ENCODE data around the gene TMEM123. TPM values are rescaled to one million over a fixed set of nuclear protein-coding genes. Genes with fewer than 3 reads are reported as not detected.

The TMEM123 gene
- polyA plus RNA-seq, 1 experiment, result 434 TPM

DNA sequence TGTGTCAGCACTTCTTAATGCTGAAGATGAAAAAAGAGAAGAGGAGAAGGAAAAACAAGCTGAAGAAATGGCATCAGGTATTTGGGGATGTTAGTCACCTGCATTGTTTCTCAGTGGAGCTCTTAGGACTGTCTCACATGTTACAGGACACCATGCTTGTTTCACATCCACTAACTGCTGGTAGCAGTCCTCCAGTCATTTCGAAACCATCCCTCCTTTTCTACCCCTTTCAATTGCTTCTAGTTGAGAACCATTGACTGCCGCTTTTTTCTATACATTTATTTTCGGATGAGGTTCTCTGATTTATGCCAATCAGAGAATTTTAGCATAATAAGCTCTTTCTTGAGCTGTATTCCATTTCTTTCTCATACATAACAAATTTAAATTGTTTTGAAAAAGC is 84.1 kb downstream of the TMEM123 start:
- no peaks in the 10 kb centered on the region for H3K27me3 ChIP-seq (ENCODE audit: control insufficient read depth, insufficient read depth, low read length)
- DNase-seq (ENCODE audit: low read depth, low spot score), result no peak
- TF ChIP-seq, protein P1, sequence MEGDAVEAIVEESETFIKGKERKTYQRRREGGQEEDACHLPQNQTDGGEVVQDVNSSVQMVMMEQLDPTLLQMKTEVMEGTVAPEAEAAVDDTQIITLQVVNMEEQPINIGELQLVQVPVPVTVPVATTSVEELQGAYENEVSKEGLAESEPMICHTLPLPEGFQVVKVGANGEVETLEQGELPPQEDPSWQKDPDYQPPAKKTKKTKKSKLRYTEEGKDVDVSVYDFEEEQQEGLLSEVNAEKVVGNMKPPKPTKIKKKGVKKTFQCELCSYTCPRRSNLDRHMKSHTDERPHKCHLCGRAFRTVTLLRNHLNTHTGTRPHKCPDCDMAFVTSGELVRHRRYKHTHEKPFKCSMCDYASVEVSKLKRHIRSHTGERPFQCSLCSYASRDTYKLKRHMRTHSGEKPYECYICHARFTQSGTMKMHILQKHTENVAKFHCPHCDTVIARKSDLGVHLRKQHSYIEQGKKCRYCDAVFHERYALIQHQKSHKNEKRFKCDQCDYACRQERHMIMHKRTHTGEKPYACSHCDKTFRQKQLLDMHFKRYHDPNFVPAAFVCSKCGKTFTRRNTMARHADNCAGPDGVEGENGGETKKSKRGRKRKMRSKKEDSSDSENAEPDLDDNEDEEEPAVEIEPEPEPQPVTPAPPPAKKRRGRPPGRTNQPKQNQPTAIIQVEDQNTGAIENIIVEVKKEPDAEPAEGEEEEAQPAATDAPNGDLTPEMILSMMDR (IDR thresholded peaks at IDR 0.05; ENCODE audit: low read depth, low read length), result no peak
- ChIA-PET POLR2A (no interaction called here), CTCF (interaction anchor here (1.1 kb wide), 1 partner anchor 22 kb away, joined by 4 read pairs; no protein-coding TSS in a partner anchor)
- H3K4me3 ChIP-seq (ENCODE audit: low read depth, low read length), result no peak overlapping the region
- H3K27ac ChIP-seq (ENCODE audit: low read depth, low read length), result no peak overlapping the region
- no peaks in the 10 kb centered on the region for H3K9me3 ChIP-seq (ENCODE audit: control insufficient read depth, insufficient read depth, low read length)

DNA sequence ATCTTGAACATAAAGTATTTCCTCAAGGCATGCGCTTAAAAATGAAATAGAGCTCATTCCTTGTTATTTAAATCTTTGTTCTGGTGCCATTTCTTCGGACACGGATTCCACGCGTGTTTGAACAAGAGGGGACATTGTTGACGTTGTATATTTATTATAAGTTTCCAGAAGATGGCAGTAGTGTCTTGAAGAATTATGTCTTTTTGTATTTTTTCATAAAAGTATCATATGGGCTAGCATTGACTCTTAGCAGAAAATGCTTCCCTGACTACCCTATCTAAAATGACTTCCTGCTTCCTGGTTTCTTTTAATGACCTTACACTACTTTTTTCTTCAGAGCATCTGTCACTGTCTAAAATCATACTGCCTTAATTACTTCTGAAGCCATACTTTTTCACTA is 85.2 kb downstream of the TMEM123 start:
- DNase-seq (ENCODE audit: low read depth, low spot score), result no peak
- Histone ChIP-seq H3K4me3 (ENCODE audit: low read depth, low read length) (no peak overlapping the region), H3K27me3 (ENCODE audit: control insufficient read depth, insufficient read depth, low read length) (no peaks in the 10 kb centered on the region), H3K27ac (ENCODE audit: low read depth, low read length) (no peak overlapping the region), H3K9me3 (ENCODE audit: control insufficient read depth, insufficient read depth, low read length) (no peaks in the 10 kb centered on the region)
- TF ChIP-seq, protein P1 (IDR thresholded peaks at IDR 0.05; ENCODE audit: low read depth, low read length), result 0 out of 2 replicates have a peak, but pooled peaks have one; percentile 17
- CTCF ChIA-PET, result interaction anchor here (0.6 to 2.7 kb wide), 20 partner anchors 10 to 343 kb away, joined by 3 to 21 read pairs (median 4); no protein-coding TSS in a partner anchor
- POLR2A ChIA-PET, result no interaction called here

DNA sequence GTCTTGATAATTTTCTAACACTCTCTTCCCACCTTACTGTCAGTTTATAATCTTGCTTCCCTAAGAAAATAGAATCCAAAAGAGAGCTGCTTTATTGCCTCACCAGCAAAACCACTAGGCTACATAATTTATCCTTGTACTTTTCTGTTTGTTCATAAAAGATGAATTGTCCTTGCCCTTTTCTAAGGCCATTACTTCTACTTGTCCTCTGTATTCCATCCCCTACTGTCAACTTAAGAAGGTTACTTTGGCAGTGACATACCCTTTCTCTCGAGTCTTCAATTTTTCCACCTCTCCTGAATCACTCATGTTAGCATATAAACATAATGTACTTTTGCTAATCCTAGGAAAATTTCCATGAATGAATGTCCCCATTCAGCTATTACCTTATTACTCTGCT is 87.6 kb downstream of the TMEM123 start:
- H3K27ac ChIP-seq (ENCODE audit: low read depth, low read length), result no peak overlapping the region
- no peak overlapping the region for H3K4me3 ChIP-seq (ENCODE audit: low read depth, low read length)
- CTCF ChIA-PET, result interaction anchor here (2.7 kb wide), 1 partner anchor 131 kb away, joined by 21 read pairs; no protein-coding TSS in a partner anchor
- DNase-seq (ENCODE audit: low read depth, low spot score), result no peak
- TF ChIP-seq, protein P1 (IDR thresholded peaks at IDR 0.05; ENCODE audit: low read depth, low read length), result no peak
- no peaks in the 10 kb centered on the region for H3K27me3 ChIP-seq (ENCODE audit: control insufficient read depth, insufficient read depth, low read length)
- no peaks in the 10 kb centered on the region for H3K9me3 ChIP-seq (ENCODE audit: control insufficient read depth, insufficient read depth, low read length)
- POLR2A ChIA-PET, result no interaction called here

DNA sequence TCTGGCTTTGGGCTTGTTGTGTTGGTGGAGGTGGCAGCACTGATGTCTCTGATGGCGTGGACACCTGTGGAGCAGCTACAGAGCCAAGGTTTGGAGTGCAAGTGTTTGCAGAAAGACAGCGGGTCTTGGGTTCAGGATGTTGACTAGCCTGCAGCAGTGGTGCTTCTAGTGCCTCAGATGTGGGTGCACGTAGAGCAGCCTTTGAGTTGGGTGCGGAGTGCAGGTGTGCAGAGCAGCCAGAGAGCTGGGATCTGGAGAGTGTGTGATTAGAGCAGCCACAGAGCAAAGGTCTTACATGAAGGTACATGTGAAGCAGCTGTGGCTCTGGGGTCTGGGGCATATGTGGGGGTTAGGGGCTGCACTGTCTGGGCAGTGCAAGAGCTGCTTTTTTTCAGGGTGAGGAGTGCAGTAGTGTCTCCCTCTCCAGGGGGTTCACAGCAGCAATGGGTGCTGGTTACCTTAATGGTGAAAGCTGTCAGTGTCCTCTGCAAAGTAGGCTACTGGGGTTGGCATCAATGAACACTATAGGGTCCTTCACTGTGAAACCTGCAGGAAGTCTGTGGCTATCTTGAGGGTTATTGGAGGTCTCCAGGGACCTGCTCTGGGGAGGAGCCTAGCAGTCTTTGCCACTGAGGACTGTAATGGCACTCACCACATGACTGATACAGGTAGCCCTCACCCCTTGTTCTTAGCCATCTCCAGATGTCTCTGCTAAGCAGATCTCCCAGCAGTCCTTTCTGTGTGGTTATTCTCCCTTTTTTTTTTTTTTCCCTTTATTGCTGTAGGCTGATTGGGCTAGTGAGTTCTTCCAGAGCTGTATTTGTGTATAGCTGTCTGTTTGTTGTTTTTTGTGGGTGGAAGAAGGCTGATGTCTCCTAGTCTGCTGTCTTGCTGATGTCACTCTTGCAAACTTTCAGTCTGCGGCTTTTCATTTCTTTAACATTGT is 91.2 kb downstream of the TMEM123 start:
- no peak overlapping the region for H3K4me3 ChIP-seq (ENCODE audit: low read depth, low read length)
- DNase-seq (ENCODE audit: low read depth, low spot score), result no peak
- H3K9me3 ChIP-seq (ENCODE audit: control insufficient read depth, insufficient read depth, low read length), result no peaks in the 10 kb centered on the region
- H3K27ac ChIP-seq (ENCODE audit: low read depth, low read length), result no peak overlapping the region
- ChIA-PET CTCF (interaction anchor here (0.5 to 1.6 kb wide), 2 partner anchors 138 to 305 kb away, joined by 3 to 9 read pairs; no protein-coding TSS in a partner anchor), POLR2A (no interaction called here)
- no peaks in the 10 kb centered on the region for H3K27me3 ChIP-seq (ENCODE audit: control insufficient read depth, insufficient read depth, low read length)
- TF ChIP-seq, protein P1 (IDR thresholded peaks at IDR 0.05; ENCODE audit: low read depth, low read length), result no peak

DNA sequence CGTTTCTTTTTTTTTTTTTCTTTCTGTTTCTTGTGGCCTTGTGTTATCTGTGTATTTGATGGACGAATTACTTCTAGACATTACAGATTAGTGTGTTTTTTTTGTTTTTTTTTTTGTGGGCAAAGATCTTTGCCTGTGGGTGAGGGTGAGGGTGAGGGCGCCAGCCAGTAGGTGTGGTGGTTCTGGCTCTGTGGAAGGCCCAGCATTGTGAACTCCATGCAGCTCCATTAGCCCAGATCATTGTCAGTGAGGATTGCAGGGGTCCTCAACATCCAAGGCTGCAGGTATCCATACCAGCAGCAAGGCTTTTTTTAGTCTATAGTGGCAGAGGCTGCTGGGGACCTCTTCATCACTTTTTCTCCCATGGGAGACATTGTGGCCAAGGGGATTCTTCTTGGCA is 91.9 kb downstream of the TMEM123 start:
- Histone ChIP-seq H3K4me3 (ENCODE audit: low read depth, low read length) (no peak overlapping the region), H3K9me3 (ENCODE audit: control insufficient read depth, insufficient read depth, low read length) (no peaks in the 10 kb centered on the region), H3K27ac (ENCODE audit: low read depth, low read length) (no peak overlapping the region), H3K27me3 (ENCODE audit: control insufficient read depth, insufficient read depth, low read length) (no peaks in the 10 kb centered on the region)
- CTCF ChIA-PET, result interaction anchor here (0.7 to 1.6 kb wide), 3 partner anchors 305 to 446 kb away, joined by 3 to 9 read pairs (median 3); partner anchors contain the start of gene CEP126
- no peak for DNase-seq (ENCODE audit: low read depth, low spot score)
- TF ChIP-seq, protein P1 (IDR thresholded peaks at IDR 0.05; ENCODE audit: low read depth, low read length), result no peak
- POLR2A ChIA-PET, result no interaction called here
